Ovary (tissue), 3 donors: ENCODE measurements around the gene PLEKHO1.

Experiments
- CTCF ChIP-seq, 3 donors: fragments of 450-650 bp in 2 of 3; fragments of 200-600 bp in 1 of 3; IDR thresholded peaks; one replicate each; pipeline versions ENCODE4 v1.5.1 to v1.8.0; 2016 to 2022; ENCODE audit warnings: antibody characterized with exemption in 3 of 3, mild to moderate bottlenecking in 1 of 3
- EP300 ChIP-seq: sonication (generic); formaldehyde crosslinking; IDR thresholded peaks from one replicate; pipeline ENCODE4 v1.6.1; 2017; ENCODE audit warnings: antibody characterized with exemption
- POLR2A ChIP-seq: fragments of 450-650 bp; IDR thresholded peaks from one replicate; pipeline ENCODE4 v1.6.1; 2017; ENCODE audit warnings: antibody characterized with exemption, mild to moderate bottlenecking, moderate library complexity
- donor health status: DM: no; HTN: no; CAD: no.

DNA sequence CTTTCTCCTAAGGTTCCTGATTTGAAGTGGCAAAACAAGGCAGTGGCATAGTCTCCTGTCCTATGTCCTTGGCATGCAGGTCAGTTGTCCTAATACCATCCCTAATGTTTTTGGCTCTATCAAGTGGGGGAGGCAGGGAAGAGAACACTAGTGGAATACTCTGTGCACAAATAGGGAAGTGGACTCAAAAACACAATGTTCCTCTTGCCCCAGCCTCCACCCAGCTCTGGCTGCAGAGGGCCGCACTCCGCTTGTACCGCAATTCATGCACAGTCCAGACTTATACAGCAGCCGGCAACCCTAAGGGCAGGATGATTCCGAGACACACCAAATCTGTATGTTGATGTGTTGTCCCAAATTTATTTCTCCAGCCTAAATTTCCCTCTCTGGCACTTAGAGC lies 14.5 kb downstream of the PLEKHO1 start:
- no peak for TF ChIP-seq POLR2A
- TF ChIP-seq CTCF (IDR thresholded peaks at IDR 0.05): no peak
- no peak for TF ChIP-seq EP300
